Medulla oblongata (tissue), 1 donor: Measurements from ENCODE around the gene CAMKMT.
A peak's percentile ranks its signal among the peaks of the same experiment; 100 is the strongest.
"Not testable (repeated sequence)": the region's sequence is repeated elsewhere in the genome, so short reads cannot be mapped to it uniquely, and the experiment has no call there.

Source experiments
- DNase-seq: peaks from one replicate; pipeline ENCODE4 v3.0.0-alpha.2; 2015; ENCODE audit errors: extremely low spot score

CAMKMT gene

DNA sequence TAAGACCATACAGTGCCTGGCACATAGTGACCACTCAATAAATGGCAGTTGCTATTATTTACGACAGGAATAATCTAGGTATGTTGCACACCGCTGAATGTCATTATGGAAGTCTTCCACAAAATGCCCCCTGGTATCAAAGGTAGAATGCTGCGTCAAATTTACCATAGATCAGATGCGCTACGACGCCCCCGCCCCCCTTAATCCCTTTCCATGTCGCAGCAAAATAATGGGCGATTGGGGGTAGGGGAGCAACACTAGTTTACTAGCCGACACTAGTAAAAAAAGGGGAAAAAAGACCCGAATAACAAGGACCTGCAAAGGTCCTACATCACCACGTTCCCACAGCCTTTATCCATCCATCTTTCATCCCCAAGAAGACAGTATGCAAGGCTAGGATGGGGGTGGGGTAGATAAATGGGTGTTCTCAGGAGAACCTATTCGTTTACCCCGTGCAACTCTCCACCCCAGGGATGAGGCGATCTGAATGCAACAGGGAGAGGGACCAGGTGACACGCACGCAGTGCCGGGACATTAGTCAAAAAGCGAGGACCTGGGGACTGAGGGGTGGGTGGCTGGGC lies 908 bp upstream of the CAMKMT start:
- DNase-seq = peak; percentile 70

DNA sequence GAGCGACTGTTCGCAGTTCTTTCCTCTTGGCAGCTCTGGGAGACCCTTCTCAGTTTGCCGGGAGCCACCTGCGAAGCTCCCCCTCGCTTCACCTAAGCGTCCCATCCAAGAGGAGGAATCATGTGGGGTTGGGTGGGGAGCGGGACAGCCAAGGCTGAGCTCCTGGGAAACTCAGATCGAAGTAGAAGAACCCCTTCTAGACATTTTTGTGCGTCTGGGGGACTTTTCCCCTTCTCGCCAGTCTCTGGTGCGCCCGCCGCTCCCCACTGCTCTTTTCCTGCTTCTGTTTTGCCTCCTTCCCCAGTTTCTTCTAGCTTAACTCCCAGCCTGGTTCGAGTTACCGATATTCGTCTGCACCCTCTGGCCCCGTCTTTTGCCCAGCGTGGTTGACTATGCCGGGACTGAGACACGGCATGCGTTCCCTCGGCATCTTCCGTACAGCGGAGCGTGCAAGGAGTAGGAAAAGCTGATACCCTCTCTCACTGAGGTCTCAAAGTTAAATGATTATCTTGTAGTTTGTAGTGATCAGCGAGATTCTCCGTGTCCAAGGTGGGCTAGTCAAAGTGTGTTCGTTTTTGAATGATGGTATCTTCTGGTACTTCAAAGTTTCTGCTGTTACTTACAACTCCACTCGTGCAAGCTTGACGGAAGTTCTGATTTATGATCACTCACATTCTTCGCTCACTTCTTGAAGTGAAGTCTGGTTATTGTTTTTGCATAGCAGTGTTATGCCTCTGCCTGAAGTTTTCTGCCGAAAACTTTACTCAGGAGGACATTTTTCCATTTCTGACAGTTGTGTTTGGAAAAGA lies 664 bp downstream of the CAMKMT start:
- peak; percentile 43 for DNase-seq

- no peak for DNase-seq
Observed at GRCh38 chr2:44364604-44365003, 2.9 kb downstream of the CAMKMT start.

GRCh38 chr2:44367591-44367990 lies 5.8 kb downstream of the CAMKMT start:
- no peak for DNase-seq

- DNase-seq = no peak
Observed at GRCh38 chr2:44369392-44369791, 7.6 kb downstream of the CAMKMT start.

GRCh38 chr2:44371445-44371844 lies 9.7 kb downstream of the CAMKMT start:
- DNase-seq = no peak

DNA sequence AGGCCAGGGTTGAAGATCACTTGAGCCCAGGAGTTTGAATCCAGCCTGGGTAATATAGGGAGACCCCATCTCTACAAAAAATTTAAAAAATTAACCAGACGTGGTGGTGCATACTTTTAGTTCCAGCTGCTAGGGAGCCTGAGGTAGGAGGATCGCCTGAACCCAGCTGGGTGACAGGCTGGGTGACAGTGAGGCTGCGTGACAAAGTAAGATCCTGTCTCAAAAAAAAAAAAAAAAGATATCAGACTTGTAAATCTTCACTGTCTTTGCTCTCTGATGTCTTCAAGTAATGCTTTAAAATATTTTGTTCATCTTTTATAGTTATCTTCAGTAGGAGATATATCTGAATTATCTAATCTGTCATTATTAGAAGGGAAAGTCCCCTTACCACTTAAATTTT lies 10.5 kb downstream of the CAMKMT start:
- no peak for DNase-seq

DNA sequence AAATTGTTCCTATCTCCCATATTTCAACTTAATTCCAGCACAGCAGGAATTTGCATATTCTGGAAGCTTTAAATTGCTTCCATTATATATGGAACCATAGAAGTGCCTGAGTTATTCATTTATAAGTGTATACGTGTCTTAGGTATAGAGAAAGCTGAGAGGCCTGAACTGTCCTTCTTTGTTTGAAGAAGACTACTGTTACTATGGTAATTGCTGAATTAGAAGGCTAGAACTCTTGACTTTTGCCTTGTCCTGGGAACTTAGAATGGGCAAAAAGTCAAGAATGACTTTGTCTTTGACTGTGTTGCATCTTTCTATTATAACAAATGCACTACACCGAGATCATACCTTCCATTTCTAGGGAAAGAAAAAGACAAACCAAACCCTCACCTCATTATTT lies 15.7 kb downstream of the CAMKMT start:
- DNase-seq = no peak

GRCh38 chr2:44385226-44385625 lies 23.5 kb downstream of the CAMKMT start:
- not testable (repeated sequence) for DNase-seq

- no peak for DNase-seq
Observed at GRCh38 chr2:44388877-44389276, 27.1 kb downstream of the CAMKMT start.

- no peak for DNase-seq
Observed at GRCh38 chr2:44389895-44390294, 28.1 kb downstream of the CAMKMT start.

DNA sequence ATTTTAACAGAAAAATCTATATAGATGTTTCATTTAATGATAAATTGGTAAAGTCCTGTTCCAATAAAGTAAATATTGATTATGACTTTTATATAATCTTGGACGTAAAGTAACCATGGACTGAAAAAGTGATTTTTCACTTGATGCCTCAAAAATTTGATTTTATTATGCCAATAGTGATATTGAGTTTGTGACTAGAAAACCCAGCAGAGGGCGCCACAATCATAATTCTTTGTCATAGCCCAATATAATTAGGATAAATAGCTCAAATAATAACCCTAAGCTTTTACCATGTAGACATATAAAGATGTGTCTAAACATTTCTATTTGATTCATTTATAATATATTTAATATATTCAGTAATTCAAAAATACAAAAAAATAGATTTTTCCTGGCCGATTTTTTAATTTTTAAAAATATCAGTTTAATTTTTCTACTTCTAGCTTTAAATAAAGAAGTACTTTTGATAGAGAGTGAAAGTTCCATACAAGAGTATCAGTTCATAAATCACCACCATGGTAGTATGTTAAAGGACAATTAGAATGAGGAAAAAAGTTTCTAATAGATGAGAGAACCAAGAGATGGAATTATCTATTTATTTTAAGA lies 30.7 kb downstream of the CAMKMT start:
- DNase-seq = peak; percentile 42

DNA sequence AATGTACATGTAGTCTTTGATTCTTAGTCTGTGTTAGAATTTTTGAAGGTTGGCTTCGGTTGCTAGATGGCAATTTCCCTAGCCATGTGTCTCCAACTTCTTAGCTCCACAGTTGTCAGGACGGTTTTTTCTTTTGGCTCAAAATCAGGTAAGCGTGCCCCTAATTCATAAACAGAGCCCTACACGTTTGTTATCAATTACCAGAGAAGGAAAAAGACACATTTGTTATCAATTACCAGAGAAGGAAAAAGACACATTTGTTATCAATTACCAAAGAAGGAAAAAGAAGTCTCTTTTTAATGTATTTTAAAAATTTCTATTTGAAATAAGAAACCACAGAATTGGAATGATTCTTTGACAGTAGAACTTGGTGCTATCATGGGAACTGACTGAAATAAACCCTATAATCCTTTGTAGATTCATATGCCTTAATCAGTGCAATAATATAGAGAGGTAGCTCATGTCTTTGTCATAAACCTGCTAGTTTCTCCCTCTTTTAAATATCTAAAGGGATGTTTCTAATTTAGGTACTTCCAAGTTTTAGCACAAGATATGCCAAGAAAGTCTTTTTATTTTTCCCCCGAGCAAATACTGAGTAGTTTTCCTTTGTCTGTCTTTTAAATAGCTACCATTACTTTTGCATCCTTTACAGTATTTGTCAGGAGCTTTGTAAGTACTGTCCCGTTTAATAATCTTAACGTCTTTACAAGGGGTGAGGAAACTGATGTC lies 35.9 kb downstream of the CAMKMT start:
- no peak for DNase-seq

- no peak for DNase-seq
Observed at GRCh38 chr2:44398243-44398897, 36.6 kb downstream of the CAMKMT start.

DNA sequence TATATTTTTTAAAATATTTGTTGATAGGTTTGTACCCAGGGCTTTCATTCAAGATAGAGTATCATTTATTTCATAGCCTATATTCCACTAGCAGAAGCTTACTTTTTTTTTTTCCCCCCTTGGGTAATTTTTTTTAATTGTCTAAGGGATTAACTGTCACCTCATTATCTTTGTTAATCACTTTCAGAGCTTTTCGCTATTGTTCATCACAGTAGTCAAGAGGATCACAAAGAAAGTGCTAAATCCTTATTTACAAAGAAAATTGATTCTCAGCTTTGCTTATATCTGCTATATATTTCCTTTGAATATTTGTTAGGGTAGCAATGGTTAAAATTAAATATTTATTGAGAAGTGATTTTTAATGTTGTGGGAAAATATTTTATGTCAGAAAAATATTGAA lies 59.0 kb downstream of the CAMKMT start:
- DNase-seq = no peak

- no peak for DNase-seq
Observed at GRCh38 chr2:44424211-44424610, 62.5 kb downstream of the CAMKMT start.

- no peak for DNase-seq
Observed at GRCh38 chr2:44429034-44429433, 67.3 kb downstream of the CAMKMT start.

DNA sequence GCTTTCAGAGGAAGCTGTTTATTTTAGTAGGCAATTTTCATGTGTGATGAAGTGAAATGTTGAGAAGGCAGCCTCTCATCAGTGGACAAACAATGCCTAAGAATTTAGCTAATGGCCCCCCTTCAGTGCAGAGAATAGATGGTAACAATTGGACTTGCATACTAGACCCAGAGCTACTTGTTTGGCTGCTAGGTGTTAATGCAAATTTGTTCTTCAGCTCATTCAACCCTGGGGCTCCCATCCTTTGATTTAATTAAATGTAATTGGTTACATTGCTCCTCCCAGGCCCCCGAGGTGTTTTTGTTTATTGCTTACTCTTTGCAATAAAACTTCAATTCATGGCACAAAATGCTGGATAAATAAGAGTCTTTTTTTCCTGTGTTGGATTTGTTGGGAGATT lies 68.6 kb downstream of the CAMKMT start:
- no peak for DNase-seq

DNA sequence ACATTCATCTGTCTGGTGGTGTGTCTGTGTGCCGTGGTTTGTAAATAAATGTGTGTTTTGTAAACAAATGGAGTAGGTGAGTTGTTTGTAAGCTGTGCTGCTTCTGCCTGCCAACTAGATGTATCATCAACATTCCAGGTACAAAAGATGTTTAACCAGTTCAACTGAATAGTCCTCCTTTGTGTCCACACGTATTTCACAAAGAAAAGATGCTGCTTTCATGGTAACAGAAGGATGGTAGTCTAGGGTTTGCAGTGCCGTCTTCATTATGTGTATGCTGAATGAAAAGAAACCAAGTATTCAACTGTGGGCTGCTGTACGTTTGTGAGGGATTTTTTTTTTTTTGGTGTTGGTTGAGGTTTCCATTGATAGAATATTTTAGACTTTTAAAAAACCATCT lies 72.1 kb downstream of the CAMKMT start:
- no peak for DNase-seq

DNA sequence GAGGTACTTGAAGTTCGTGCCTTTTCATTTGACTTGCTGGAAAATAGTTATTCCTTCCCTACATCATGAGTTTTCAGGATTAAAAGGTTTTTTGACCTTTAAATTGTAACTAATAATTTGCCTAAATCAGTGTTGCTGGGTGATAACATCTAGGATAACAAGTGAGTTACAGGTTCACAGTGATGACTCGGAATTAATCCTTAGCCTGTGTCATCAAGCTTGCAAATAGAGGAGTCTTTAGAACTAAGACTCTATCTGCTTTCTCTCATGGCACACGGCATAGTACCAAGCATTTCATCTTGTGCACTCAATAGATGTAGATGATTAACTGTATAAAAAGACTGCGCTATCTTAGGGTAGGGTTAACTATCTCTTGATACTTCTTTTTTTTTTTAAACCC lies 79.5 kb downstream of the CAMKMT start:
- no peak for DNase-seq

DNA sequence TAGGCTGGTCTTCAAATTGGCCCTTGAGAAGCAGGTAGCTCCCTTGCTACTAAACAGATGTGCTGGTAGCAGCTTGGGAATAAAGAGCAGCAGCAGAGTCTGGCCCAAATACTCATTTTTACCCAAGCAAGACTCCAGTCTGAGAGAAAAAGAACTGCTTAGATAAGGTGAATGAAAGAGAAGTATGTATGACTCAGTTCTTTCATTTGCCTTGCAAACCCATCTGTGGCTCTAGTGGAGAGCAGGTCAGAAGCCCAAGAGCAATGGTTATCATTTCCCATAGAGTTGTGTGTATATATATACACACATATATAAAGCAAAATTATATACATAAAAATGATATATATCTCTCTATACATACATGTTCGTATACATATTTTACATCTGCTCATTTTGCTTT lies 80.3 kb downstream of the CAMKMT start:
- DNase-seq = no peak

- DNase-seq = no peak
Observed at GRCh38 chr2:44443517-44443916, 81.8 kb downstream of the CAMKMT start.
